Cardiac fibroblast (primary cell): ENCODE results near the gene DQX1.
A peak's percentile ranks its signal among the peaks of the same experiment; 100 is the strongest.

Experiments
- DNase-seq, 2 donors: peaks; one replicate each; pipeline versions ENCODE4 v3.0.0 to v3.0.0-alpha.2; 2010; ENCODE audit warnings: low read depth in 2 of 2
- H3K4me3 ChIP-seq, 2 donors: replicated peaks in 1 of 2; 1 replicate in 1 of 2; 2 replicates in 1 of 2; pipeline ENCODE4 v1.5.1; 2011; ENCODE audit warnings: low read depth in 2 of 2, low read length in 2 of 2, mild to moderate bottlenecking in 2 of 2, moderate library complexity in 1 of 2
- CTCF ChIP-seq: IDR thresholded peaks from one replicate; pipeline ENCODE4 v1.5.1; 2011; ENCODE audit warnings: low read depth, mild to moderate bottlenecking, low read length, inconsistent platforms

Gene DQX1

GRCh38 chr2:74503506-74504475 is 22.2 kb downstream of the DQX1 start:
- no peak for TF ChIP-seq CTCF
- H3K4me3 ChIP-seq, result peak overlapping the region; percentile 67 to 69
- peak; percentile 38 to 56 for DNase-seq

GRCh38 chr2:74502720-74503505 is 23.1 kb downstream of the DQX1 start:
- TF ChIP-seq CTCF, result peak; percentile 34
- peak overlapping the region; percentile 67 to 69 for H3K4me3 ChIP-seq
- DNase-seq, result peak; percentile 90 to 92

GRCh38 chr2:74502147-74502719 is 23.8 kb downstream of the DQX1 start:
- H3K4me3 ChIP-seq, result peak overlapping the region; percentile 67 to 69
- peak; percentile 19 to 28 for DNase-seq
- no peak for TF ChIP-seq CTCF

- peak overlapping the region in 1 of 2 donors; percentile 69 for H3K4me3 ChIP-seq
- no peak for DNase-seq
- no peak for TF ChIP-seq CTCF
Measured at GRCh38 chr2:74501335-74502071, 24.5 kb downstream of the DQX1 start.

GRCh38 chr2:74500578-74500946 is 25.5 kb downstream of the DQX1 start:
- no peak for DNase-seq
- no peak overlapping the region for H3K4me3 ChIP-seq
- no peak for TF ChIP-seq CTCF

- no peak overlapping the region for H3K4me3 ChIP-seq
Measured at GRCh38 chr2:74499940-74500577, 26.0 kb downstream of the DQX1 start.

More at GRCh38 chr2:74499940-74500577, 26.0 kb downstream of the DQX1 start:
- DNase-seq, result no peak
- TF ChIP-seq CTCF, result no peak
